HG02571 (cell line): ENCODE measurements around the gene PTOV1.

ENCODE experiments used
- ATAC-seq: cut with Tn5 transposase; IDR thresholded peaks from one replicate; pipeline ENCODE4 v1.9.1; 2021; ENCODE audit warnings: mild to moderate bottlenecking, moderate library complexity; ENCODE audit not compliant: unreplicated experiment

Gene PTOV1

DNA sequence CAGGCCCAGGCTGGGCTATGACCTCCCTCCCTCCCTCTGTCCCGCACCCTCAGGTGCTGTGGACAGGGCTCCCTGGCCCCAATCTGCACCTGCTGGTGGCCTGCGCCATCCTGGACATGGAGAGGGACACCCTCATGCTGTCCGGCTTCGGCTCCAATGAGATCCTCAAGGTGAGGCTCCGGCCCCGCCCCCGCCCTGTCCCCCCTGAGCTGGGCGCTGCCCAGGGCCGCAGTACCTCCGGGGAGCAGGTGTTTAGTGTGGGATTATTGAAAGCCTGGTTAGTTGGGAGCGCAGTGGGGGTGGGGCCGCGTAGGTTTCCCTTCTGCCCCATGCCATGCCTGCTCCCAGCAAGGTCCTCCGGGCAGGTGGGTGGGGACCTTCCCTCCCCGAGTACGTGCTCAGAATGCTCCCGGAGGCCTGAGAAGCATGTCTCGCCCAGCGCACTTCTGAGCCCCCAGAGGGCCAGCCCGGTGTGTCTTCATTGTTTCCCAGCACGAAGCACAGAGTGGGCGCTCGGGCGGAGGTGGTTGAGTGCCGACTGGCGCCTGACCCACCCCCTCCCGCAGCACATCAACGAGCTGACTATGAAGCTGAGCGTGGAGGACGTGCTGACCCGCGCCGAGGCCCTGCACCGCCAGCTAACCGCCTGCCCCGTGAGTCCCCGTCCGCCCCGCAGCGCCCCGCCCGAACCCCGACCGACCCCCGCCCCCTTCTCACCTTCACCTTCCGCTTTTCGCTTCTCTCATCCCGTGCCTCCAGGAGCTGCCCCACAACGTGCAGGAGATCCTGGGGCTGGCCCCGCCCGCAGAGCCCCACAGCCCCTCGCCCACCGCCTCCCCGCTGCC lies 36.9 kb downstream of the PTOV1 start:
- ATAC-seq: no peak

DNA sequence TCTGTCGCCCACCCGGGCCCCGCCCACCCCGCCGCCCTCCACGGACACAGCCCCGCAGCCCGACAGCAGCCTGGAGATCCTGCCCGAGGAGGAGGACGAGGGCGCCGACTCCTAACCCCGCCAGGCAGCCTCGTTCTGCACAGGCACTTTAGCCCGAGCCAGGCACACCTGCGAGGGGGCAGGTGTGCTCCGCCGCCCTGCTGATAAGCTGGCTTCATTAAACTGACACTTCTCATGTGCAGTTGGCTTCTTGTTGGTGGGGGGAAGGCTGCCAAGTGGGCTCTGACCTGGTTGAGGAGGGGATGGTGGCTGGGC lies 37.5 kb downstream of the PTOV1 start:
- ATAC-seq: no peak

DNA sequence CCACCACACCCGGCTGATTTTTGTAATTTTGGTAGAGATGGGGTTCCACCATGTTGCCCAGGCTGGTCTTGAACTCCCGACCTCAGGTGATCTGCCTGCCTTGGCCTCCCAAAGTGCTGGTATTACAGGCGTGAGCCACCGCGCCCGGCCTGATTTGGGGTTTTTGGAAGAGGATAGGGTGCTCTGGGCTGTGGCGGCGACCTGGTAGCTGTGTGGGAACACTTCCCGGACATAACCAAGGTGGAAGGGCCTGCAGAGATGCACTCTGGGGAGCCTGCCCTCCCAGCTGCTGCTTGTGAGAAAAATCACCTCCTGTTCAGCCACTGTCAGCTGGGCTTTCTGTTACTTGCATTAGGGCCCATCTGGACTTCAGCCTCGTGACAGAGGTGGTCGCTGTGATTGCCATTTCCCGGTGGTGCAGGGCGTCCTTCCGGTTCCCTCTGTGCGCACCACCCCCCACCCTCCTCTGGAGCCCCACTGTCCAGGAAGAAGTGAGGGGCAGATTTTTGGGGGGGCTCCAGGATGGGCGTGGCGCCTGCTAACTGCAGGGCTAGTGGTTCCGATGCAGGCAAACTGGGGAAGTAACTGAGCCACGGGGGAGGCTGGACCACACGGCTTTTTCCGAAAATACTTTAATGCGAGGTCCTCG lies 38.2 kb downstream of the PTOV1 start:
- ATAC-seq: no peak

DNA sequence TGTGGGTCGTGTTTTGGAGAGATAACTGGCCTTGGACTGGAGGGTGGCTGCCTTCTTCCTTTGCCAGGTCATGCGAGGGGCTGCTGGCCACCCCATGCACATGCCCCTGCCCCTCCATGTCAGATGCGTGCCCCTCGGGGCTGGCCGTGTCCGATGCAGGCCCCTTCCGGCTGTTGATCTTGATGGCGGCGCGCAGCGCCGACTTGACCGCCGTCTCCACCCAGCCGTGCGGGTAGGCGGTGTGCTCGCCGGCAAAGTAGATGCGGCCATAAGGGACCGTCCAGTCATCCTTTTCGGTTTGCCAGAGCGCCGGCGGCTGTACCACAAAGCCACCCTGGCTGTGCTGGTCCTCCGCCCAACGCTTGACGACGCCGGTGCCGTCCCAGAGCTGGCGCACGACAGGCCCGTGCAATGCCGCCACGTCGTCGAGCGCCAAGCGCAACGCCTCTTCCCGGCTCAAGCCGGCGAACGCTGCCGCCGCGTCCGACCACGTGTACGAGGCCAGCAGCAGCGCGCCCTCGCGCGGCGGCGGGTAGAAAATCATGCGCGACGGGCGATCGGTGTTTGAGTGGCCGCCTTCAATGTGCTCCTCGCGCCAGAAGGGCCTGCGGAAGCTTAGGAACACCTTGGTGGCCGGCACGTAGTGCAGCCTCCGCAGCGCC lies 38.9 kb downstream of the PTOV1 start:
- no peak for ATAC-seq

DNA sequence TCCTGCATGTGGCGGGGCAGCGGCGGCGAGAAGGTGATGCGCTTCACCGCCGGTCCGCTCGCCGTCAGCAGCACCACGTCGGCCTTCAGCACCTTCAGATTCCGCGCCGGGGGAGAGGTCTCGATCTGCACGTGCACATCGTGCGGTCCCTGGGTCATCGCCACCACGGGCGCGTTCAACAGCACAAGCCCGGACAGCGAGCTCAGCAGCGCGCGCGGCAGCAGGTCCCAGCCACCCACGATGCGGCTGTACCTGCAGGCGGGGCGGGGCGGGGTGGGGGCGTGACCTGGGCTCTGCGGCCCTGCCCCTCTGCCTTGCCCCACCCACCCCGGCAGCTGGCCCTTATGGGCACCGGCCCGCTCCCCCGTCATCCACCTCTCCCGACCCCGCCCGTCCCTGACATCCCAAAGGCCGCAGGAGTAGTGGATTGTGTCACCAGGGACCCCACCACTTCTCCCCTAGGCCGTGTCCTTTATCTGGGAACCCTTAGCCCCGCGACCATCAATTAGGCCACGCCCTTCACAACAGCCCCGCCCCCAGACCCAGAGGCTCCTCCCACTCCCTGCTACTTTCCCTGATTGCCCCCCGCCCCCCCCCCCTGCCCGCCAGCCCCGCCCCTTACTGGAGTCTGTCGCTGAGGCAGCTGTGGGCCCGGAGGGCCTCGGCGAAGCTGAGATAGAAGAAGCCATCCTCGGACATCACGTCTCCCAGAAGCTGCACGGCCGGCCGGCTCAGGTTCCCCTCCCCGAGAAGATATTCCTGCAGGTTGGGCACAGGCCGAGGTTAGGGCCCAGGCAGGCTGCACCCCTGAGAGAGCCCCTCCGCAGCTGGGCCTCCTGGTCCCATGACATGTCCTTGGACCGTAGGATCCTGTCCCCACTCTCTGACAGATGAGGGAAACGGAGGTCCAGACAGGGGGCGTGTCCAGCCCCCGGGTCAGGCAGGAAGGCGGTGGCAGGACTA lies 39.7 kb downstream of the PTOV1 start:
- ATAC-seq: no peak

DNA sequence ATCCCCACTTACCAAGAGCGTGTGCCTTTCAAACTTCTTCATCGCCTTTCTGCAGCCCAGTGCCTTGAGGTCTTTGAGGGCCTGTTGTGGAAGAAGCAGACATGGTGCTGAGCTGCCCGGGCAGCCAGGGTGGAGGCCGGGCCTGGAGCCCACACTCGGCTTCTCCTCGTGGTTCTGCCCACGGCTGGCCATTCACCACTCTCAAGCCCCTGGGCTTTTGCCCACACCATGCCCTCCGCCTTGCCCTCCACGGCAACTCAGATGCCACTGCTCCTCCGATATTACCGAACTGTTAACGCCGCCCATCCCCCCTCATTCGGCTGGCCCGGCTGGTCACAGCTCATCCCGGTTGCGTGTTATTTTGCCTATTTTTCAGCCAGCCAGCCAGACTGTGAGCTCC lies 40.4 kb downstream of the PTOV1 start:
- no peak for ATAC-seq

DNA sequence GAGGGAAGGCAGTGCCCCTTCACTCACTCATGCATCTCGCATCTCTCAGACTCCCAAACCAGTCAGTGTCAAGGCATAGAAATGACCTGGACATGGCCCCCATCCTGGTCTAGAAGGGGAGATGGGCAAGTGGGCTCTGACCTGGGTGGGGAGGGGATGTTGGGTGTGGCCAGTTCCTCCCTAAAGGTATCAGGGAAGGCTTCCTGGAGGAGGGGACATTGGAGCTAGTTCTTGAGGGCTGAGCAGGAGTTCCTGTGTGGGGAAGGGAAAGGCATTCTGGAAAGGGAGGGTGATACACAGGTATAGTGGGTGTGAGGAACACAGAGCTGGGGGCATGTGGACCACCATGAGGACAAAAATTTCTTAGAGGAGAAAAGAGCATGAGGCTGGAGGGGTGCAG lies 41.8 kb downstream of the PTOV1 start:
- no peak for ATAC-seq

DNA sequence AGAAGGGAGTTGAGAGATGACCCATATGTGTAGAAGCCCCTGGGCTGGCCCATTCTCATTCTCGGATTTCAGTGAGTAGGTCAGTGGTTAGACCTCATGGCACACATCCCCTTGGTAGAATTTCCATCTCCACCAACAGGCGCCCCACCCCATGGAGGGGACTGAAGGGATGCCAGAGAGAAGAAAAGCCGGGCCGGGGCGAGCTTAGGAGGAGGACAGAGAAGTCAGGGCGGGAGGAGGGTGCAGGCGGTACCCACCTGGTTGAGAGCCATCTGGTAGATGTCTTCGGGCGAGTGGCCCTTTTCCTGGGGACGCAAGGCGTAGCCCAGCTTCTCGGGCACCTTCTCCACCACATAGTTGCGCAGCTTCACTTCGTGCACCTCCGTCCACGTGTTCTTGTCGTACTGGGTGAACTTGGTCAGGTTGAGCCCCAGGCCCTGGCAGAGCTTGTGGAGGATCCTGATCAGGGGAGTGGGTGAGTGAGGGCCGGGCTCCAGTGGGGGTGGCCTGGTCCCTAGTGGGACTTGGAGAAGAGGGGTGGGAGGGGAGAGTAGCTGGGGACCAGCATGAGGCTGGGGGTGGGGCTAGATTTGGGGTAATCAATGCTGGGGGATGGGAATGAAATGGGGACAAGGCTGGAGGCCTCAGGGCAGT lies 43.2 kb downstream of the PTOV1 start:
- ATAC-seq: no peak

DNA sequence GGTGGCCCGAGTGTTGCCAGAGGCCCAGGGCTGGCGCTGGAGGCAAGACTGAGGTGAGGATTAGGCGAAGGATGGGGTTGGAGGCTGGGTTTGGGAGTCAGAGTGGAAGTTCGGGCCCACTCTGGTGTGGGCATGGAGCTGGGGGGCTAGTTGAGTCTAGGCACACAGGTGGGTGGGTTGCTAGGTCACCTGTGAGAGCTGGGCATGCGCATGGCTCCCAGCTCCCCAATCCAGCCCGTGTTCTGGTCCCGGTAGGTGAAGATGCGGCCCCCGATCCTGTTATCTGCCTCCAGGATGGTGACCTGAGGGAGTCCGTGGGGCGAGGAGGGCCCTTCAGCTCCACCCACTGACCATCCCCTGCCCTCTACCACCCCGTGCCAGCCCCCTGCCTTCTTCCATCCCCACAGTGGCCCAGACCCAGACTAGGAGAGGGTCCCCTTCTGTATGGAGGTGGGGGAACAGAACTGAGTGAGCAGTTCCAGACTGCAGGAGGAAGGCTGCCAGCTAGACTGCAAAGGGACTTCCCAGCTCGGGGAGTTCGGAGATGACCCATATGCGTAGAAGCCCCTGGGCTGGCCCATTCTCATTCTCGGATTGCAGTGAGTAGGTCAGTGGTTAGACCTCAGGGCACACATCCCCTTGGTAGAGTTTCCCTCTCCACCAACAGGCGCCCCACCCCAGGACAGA lies 44.1 kb downstream of the PTOV1 start:
- no peak for ATAC-seq

DNA sequence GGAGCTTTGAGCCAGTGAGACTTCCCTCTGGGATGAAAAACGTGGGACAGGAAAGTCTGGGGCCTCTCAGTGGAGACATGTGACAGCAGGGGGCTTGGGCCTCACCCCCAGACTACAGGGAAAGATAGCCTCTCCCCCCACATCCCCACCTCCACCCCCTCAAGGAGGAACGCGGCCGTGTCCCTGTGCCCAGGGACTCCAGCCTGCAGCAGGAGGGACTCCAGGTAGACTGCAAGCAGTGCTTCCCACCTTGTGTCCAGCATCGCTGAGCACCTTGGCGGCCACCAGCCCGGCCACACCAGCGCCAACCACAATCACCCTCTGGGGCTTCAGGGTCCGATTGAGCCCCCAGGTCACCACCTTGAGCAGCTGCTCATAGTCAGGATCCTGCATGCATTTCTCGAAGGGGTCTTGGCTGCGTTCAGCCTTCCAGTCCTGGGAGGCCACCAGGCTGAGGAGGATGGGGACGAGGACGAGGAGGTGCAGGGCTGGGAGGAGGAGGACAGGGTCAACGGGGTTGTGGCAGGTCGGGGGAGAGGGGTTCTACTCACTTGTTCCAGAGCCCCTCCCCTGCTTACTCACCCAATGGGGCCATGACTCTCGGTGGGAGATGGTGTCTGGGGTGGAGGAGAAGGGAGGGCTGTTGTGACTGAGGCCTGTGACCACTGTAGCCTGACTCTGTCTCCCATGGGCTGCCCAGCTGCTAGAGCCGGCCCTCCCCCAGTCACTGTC lies 44.8 kb downstream of the PTOV1 start:
- ATAC-seq: no peak

DNA sequence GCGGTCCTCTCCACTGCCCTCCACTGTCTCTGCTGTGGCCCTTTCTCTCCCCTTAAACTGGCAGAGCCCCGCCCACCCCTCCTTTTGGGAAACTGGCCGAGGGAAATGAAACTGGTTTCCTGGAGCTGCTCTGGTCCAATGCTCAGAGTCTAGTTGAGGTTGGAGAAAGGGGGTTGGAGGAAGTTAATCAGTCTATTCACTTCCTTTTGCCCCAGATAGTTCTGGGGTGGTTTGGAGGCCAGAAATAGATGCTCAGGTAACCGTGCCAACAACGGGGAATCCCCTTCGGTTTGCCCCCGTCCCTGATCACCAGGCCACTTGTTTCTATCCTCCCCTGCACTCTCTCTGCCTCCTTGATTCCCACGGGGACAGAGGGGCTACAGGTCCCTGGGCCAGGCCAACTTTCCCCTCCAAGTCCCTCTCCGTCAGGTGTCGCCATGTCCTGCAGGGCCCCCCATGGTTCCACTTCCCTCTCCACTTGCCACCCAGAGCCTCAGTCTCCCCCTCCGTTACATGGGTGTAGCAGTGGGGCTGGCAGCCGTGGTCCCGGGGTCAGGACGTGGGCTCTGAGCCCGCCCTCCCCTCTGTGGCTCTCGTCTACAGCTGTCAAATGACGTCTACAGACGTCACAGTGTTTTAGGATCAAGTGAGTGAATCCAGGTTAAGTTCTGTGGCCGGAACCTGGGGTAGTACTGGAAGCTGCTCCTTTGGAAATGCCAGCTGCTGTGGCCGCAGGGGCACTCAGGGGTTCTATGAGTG lies 46.1 kb downstream of the PTOV1 start, which contains the start of gene IL4I1:
TSS of gene IL4I1 (minus strand) at position 25 of the 759 bp plus-strand sequence. CDS start 727 bp downstream, outside the sequence.
- no peak for ATAC-seq

DNA sequence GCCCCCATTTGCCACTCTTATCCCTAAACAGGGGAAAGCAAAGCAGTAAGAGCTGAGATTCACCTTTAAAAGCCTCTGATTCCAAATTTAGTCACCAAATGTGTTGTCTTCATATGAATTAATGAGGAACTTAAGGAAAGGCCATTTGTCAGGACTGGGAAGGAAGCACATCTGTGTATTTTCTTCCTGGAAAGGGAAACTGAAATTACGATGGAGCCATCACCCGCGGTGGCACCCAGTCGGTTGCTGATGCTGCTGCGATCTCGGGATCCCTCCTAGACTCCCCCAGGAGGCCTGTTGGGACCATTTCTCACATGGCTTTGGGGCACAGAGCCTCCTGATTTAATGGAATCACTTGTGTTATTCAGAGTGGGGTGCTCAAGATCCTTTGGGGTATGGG lies 53.2 kb downstream of the PTOV1 start:
- ATAC-seq: no peak

DNA sequence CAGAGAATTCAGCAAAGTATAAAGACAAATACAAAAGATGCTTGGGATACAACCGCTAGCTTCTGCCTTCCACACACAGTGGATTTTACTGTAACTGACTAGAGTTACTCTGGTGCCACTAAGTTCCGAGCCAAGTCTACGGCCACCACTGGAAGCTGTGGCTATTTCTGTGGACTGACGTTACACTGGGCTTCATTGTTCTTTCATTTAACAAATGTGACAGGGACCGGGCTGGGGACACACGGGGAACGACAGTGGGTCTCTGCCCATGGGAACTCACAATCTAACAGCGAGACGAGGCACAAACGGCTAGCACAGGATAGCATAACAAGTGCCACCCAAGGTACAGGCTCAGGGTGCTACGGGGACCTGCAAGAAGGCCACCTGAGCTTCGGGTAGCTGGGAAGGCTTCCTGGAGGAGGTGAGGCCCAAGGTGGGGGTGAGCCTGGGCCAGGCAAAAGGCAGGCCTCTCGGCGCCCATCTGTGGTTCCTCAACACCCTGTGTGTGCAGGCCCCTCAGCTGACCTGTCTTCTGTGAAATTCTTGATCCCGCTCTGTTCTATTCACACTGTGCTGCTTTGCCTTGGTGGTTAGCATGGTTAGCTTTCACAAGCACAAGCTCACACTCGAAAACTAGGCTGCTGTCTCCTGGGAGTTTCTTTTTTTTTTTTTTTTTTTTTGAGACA lies 56.1 kb downstream of the PTOV1 start:
- no peak for ATAC-seq

DNA sequence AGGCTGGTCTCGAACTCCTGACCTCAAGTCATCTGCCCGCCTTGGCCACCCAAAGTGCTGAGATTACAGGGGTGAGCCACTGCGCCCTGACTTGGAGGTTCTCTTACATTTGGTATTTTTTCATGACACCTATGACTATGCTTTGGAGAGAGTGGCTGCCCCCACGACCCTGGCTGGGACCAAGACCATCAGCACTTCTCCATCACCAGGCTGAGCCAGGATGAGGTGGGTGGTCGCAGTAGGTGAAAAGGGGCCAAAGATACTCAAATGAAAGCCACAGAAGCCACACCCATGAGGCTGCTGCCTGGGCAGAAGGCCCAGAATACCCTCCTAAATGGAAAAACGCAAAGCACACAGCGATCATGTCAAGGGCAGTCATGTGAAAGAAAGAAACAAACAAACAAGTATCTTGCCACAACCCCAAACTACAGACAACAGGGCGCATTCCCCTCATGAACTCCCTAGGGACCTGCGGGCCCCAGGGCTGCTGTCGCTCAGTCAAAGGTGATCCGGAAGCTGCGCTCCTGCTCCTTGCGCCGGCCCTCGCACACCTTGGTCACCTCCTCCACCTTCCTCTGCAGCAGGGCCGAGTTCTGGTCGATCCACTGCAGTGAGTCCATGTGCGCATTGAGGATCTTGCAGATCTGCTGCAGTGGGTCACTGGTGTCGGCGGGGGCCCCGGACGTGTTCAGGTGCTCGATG lies 56.9 kb downstream of the PTOV1 start:
- ATAC-seq: no peak

DNA sequence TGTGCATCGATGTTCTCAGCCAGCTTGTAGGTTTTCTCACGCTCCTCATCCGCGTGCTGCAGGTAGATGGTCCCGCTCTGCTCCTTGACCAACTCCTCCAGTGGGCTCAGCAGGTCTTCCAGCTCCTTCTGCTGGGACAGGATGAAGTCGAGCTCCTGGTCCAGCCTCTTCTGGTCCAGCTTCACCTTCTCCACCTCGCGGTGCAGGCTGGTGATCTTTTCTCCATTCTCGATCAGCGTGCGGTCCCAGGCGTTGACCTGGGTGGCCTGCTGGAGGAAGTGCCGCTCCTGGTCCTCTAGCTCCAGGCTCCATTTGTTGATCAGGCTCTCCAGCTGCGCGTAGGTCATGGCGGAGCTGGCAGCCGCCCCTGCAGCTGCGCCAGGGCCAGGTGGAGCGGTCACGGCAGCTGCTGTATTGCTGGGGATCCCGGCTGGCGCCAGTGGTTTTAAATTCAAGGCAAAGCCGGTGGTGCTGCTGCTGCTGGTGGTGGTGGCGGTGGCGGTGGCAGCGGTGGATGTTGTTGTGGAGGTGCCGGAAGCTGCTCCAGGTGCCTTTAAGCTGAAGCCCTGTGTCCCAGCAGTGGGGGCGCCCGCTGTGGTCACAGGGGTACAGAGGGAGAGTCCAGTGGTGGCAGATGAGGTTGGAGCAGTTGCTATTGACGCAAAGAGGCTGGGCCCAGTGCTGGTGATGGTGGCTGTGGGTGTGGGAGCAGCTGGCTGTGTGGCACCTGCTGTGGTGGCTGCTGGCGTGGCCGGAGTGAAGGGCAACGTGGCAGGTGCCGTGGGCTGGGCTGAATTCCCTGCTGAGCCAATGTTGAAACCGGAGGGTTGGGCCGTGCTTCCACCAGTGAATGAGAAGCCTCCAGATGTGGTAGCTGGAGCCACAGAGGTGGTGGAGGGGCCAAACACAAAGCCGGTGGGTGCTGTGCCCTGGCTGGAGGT lies 57.8 kb downstream of the PTOV1 start:
- ATAC-seq: no peak

DNA sequence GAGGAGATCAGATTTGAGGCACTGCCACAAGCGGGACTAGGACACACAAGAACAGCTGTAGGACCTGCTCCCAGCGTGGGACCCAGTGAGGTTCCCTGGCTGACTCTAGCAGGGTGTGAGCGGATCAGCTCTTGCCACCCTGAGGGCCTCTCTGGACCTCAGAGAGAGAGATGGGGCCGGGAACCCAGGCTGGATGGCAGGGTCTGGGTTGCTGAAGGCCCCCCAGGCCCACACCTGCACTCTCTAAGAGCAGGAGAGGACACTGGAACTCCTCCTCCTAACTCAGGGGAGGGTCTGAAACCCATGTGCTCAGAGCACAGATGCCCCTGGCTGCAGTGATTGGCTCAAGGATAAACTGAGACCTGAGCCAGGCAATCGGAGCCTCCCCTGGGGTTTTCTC lies 59.2 kb downstream of the PTOV1 start:
- no peak for ATAC-seq
